NB4 (cell line): Measurements from ENCODE around the gene CAT.

Experiments used
- POLR2A ChIP-seq: IDR thresholded peaks from 2 replicates; pipeline ENCODE4 v1.6.1; 2011; ENCODE audit warnings: mild to moderate bottlenecking; ENCODE audit not compliant: insufficient read length; ENCODE audit errors: extremely low read depth
- TF ChIP-seq, protein P1 (sequence below): IDR thresholded peaks from one replicate; pipeline ENCODE4 v1.5.1; 2012; ENCODE audit warnings: low read depth, low read length

DNA sequence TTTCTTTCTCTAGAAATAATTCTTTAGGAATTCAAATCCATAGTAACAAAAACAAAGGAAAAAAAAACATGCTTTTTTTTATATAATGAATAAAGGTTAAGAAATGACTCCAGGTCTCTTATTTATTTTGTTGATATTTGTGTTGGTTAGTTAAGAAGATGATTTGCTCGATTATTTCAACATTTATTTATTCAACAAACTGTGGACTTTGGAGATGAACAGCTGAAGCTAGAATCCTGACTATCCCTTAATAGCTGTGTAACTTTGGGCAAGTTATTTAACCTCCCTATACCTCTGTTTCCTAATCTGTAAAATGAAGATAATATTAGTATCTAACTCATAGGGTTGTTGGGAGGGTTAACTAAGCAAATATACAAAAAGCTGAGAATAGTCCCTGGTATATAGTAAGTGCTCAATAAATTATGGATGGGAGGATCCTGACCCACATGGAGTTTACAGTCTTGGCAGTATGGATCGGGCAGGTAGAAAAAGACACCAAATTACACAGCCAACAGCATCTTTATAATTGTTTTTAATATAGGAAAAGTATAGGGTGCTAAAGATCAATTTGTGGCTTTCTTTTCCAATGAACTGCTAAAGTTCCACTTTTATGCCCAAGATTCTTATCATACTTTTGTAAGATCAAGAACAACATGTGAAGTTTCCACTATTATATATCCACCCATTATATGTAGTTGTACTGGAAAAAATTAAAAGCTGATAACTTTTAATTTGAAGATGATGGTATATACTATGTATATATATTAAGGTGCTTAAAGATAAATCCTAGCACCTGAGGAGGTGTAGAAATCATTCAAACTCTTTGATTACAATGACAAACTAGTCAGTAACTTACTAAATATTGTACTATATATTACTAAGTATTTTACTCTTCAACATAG, 1.3 kb upstream of the CAT start:
- TF ChIP-seq, protein P1, sequence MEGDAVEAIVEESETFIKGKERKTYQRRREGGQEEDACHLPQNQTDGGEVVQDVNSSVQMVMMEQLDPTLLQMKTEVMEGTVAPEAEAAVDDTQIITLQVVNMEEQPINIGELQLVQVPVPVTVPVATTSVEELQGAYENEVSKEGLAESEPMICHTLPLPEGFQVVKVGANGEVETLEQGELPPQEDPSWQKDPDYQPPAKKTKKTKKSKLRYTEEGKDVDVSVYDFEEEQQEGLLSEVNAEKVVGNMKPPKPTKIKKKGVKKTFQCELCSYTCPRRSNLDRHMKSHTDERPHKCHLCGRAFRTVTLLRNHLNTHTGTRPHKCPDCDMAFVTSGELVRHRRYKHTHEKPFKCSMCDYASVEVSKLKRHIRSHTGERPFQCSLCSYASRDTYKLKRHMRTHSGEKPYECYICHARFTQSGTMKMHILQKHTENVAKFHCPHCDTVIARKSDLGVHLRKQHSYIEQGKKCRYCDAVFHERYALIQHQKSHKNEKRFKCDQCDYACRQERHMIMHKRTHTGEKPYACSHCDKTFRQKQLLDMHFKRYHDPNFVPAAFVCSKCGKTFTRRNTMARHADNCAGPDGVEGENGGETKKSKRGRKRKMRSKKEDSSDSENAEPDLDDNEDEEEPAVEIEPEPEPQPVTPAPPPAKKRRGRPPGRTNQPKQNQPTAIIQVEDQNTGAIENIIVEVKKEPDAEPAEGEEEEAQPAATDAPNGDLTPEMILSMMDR = no peak
- no peak for TF ChIP-seq POLR2A
